WTC11 (cell line): ENCODE data around the gene GNPDA2. TPM values are rescaled to one million over a fixed set of nuclear protein-coding genes. Genes with fewer than 3 reads are reported as not detected.

ENCODE experiments used
- ATAC-seq: fragments of 200-7000 bp; cut with Tn5 transposase; 2 replicates; pipeline ENCODE4 v1.10.0; 2021; ENCODE audit warnings: mild to moderate bottlenecking, moderate library complexity
- CTCF ChIA-PET: fragments of 300-600 bp; sonication (Branson Sonifier 250); formaldehyde crosslinking; loops from one replicate; lab custom pipeline; 2021; ENCODE audit warnings: antibody characterized with exemption; lab: Charles Lee
- POLR2A ChIA-PET: fragments of 350-600 bp; sonication (Branson Sonifier 250); formaldehyde crosslinking; loops from one replicate; lab custom pipeline; 2021; ENCODE audit warnings: antibody characterized with exemption; lab: Charles Lee
- DNase-seq: peaks from one replicate; pipeline ENCODE4 v3.0.0; 2021; ENCODE audit warnings: low spot score
- H3K27ac Mint-ChIP-seq: 2 replicates; pipeline ENCODE4 v1.8.0; 2021; ENCODE audit warnings: mixed read lengths
- H3K27me3 Mint-ChIP-seq: 2 replicates; pipeline ENCODE4 v1.8.0; 2021; ENCODE audit warnings: low read depth, mild to moderate bottlenecking, moderate library complexity, mixed read lengths
- H3K36me3 Mint-ChIP-seq: 2 replicates; pipeline ENCODE4 v1.8.0; 2021; ENCODE audit warnings: mixed read lengths
- H3K4me1 Mint-ChIP-seq: 2 replicates; pipeline ENCODE4 v1.8.0; 2022; ENCODE audit warnings: mixed read lengths
- H3K4me3 Mint-ChIP-seq: 2 replicates; pipeline ENCODE4 v1.8.0; 2021; ENCODE audit warnings: mild to moderate bottlenecking, moderate library complexity, mixed read lengths
- H3K9me3 Mint-ChIP-seq: 2 replicates; pipeline ENCODE4 v1.8.0; 2021; ENCODE audit warnings: mixed read lengths
- AR ChIP-seq: fragments of 250-450 bp; sonication (Bioruptor Pico); IDR thresholded peaks from 2 replicates; pipeline ENCODE4 v1.9.0; 2021; ENCODE audit warnings: mild to moderate bottlenecking
- ATF2 ChIP-seq: sonication (generic); formaldehyde crosslinking; IDR thresholded peaks from 2 replicates; pipeline ENCODE4 v1.8.1; 2022; ENCODE audit warnings: low read depth, missing genetic modification reagents, borderline replicate concordance
- CDX4 ChIP-seq: fragments of 250-450 bp; sonication (Bioruptor Pico); IDR thresholded peaks from 2 replicates; pipeline ENCODE4 v1.9.0; 2021; ENCODE audit warnings: moderate library complexity, mild to moderate bottlenecking, inconsistent platforms, borderline replicate concordance
- E2F1 ChIP-seq: sonication (generic); formaldehyde crosslinking; IDR thresholded peaks from 2 replicates; pipeline ENCODE4 v1.8.0; 2022; ENCODE audit warnings: mild to moderate bottlenecking, missing genetic modification reagents
- EMX1 ChIP-seq: fragments of 250-450 bp; sonication (Bioruptor Pico); IDR thresholded peaks from 2 replicates; pipeline ENCODE4 v1.8.0; 2021; ENCODE audit warnings: mild to moderate bottlenecking
- FOXP4 ChIP-seq: sonication (generic); formaldehyde crosslinking; IDR thresholded peaks from 2 replicates; pipeline ENCODE4 v1.8.0; 2022; ENCODE audit warnings: mild to moderate bottlenecking, missing genetic modification reagents
- HMGA2 ChIP-seq: fragments of 250-450 bp; sonication (Bioruptor Pico); IDR thresholded peaks from 2 replicates; pipeline ENCODE4 v1.4.0; 2021; ENCODE audit warnings: mild to moderate bottlenecking, moderate library complexity
- IRF1 ChIP-seq: sonication (generic); formaldehyde crosslinking; IDR thresholded peaks from 2 replicates; pipeline ENCODE4 v1.8.0; 2023; ENCODE audit warnings: missing genetic modification reagents
- PRRX2 ChIP-seq: fragments of 250-450 bp; sonication (Bioruptor Pico); IDR thresholded peaks from 2 replicates; pipeline ENCODE4 v1.8.0; 2021; ENCODE audit warnings: mild to moderate bottlenecking
- RELA ChIP-seq: sonication (generic); formaldehyde crosslinking; IDR thresholded peaks from 2 replicates; pipeline ENCODE4 v1.8.1; 2022; ENCODE audit warnings: missing genetic modification reagents, mild to moderate bottlenecking, borderline replicate concordance
- SMAD3 ChIP-seq: sonication (generic); formaldehyde crosslinking; IDR thresholded peaks from 2 replicates; pipeline ENCODE4 v1.8.0; 2022; ENCODE audit warnings: missing genetic modification reagents, mild to moderate bottlenecking, borderline replicate concordance
- SMAD4 ChIP-seq: sonication (generic); formaldehyde crosslinking; IDR thresholded peaks from 2 replicates; pipeline ENCODE4 v1.8.0; 2022; ENCODE audit warnings: mild to moderate bottlenecking, missing genetic modification reagents
- ZNF219 ChIP-seq: sonication (generic); formaldehyde crosslinking; IDR thresholded peaks from 2 replicates; pipeline ENCODE4 v1.8.0; 2023; ENCODE audit warnings: missing genetic modification reagents, mild to moderate bottlenecking, borderline replicate concordance
- ZNF232 ChIP-seq: sonication (generic); formaldehyde crosslinking; IDR thresholded peaks from 2 replicates; pipeline ENCODE4 v1.8.0; 2022; ENCODE audit warnings: mild to moderate bottlenecking, missing genetic modification reagents
- ZNF317 ChIP-seq: sonication (generic); formaldehyde crosslinking; IDR thresholded peaks from 2 replicates; pipeline ENCODE4 v1.8.1; 2023; ENCODE audit warnings: low read depth, mild to moderate bottlenecking, moderate library complexity, missing genetic modification reagents, borderline replicate concordance
- ZNF416 ChIP-seq: fragments of 250-450 bp; sonication (Bioruptor Pico); IDR thresholded peaks from 2 replicates; pipeline ENCODE4 v1.9.0; 2021; ENCODE audit warnings: mild to moderate bottlenecking, inconsistent platforms
- ZNF423 ChIP-seq: fragments of 250-450 bp; sonication (Bioruptor Pico); IDR thresholded peaks from 2 replicates; pipeline ENCODE4 v2.1.2; 2022; ENCODE audit warnings: mild to moderate bottlenecking, moderate library complexity
- ZNF425 ChIP-seq: fragments of 250-450 bp; sonication (Bioruptor Pico); conservative IDR thresholded peaks from 2 replicates; pipeline ENCODE4 v1.9.0; 2021; ENCODE audit warnings: mild to moderate bottlenecking
- total RNA-seq: library from RNA; stranded (reverse); gene quantifications from 3 replicates; pipeline ENCODE4 v1.2.3, GENCODE V29; 2021

The GNPDA2 gene
- total RNA-seq, 1 experiment from 2014 or later, result 4.9 TPM

GRCh38 chr4:44727471-44727870 lies 1.1 kb upstream of the GNPDA2 start:
- Mint-ChIP-seq H3K27me3 (peaks cover 24% of the 10 kb centered on the region), H3K9me3 (no peaks in the 10 kb centered on the region), H3K27ac (no peak overlapping the region), H3K36me3 (no peaks in the 10 kb centered on the region), H3K4me1 (peaks cover 26% of the 10 kb centered on the region), H3K4me3 (no peak overlapping the region)
- POLR2A ChIA-PET, result interaction anchor here (1.2 kb wide), 1 partner anchor 50 kb away, joined by 3 read pairs; the partner anchor contains the start of gene GUF1
- DNase-seq (no peak), ATAC-seq (no peak)
- CTCF ChIA-PET, result no interaction called here
- TF ChIP-seq FOXP4 (CRISPR knock-in tag) (no peak), ZNF425 (CRISPR knock-in tag) (no peak), AR (CRISPR knock-in tag) (no peak)

- Mint-ChIP-seq H3K27me3 (peaks cover 24% of the 10 kb centered on the region), H3K36me3 (no peaks in the 10 kb centered on the region), H3K4me3 (peak overlapping the region; percentile 93), H3K27ac (no peak overlapping the region), H3K4me1 (peaks cover 26% of the 10 kb centered on the region), H3K9me3 (no peaks in the 10 kb centered on the region)
- TF ChIP-seq EMX1 (CRISPR knock-in tag), result no peak
- ATAC-seq (no peak), DNase-seq (no peak)
- ChIA-PET POLR2A (no interaction called here), CTCF (no interaction called here)
Measured at GRCh38 chr4:44725726-44726037, 674 bp downstream of the GNPDA2 start.

- Mint-ChIP-seq H3K4me1 (peaks cover 26% of the 10 kb centered on the region), H3K36me3 (no peaks in the 10 kb centered on the region), H3K27me3 (peaks cover 24% of the 10 kb centered on the region), H3K4me3 (peak overlapping the region; percentile 93), H3K9me3 (no peaks in the 10 kb centered on the region), H3K27ac (no peak overlapping the region)
- CTCF ChIA-PET, result no interaction called here
- DNase-seq (no peak), ATAC-seq (no peak)
- POLR2A ChIA-PET, result no interaction called here
- TF ChIP-seq ZNF232 (CRISPR knock-in tag), result no peak
- no peak for TF ChIP-seq SMAD4
- TF ChIP-seq E2F1, result no peak
- TF ChIP-seq CDX4, result no peak
- no peak for TF ChIP-seq ZNF423
- TF ChIP-seq HMGA2 (CRISPR knock-in tag), result no peak
- no peak for TF ChIP-seq IRF1 (CRISPR knock-in tag)
- no peak for TF ChIP-seq ZNF416 (CRISPR knock-in tag)
- no peak for TF ChIP-seq SMAD3
- no peak for TF ChIP-seq ATF2
- TF ChIP-seq ZNF317 (CRISPR knock-in tag), result no peak
- no peak for TF ChIP-seq RELA (CRISPR knock-in tag)
- TF ChIP-seq ZNF219 (CRISPR knock-in tag), result no peak
- no peak for TF ChIP-seq PRRX2 (CRISPR knock-in tag)
Measured at GRCh38 chr4:44725166-44725565, 1.2 kb downstream of the GNPDA2 start.
